RWPE1 (cell line): ENCODE results near the gene KRT35.

Experiments used
- CTCF ChIA-PET: fragments of 350-600 bp; sonication (Branson Sonifier 250); formaldehyde crosslinking; extraction: SDS; loops from one replicate; lab custom pipeline; 2021; lab: Yijun Ruan, JAX
- POLR2A ChIA-PET: fragments of 400-600 bp; formaldehyde crosslinking; extraction: SDS; loops from one replicate; lab custom pipeline; 2020; ENCODE audit warnings: antibody characterized with exemption; ENCODE audit not compliant: low non-redundant PET; lab: Yijun Ruan, JAX
- DNase-seq: peaks from one replicate; pipeline ENCODE4 v3.0.0; 2012; ENCODE audit warnings: low spot score
- H3K27ac ChIP-seq: fragments of 450-650 bp; 2 replicates; pipeline ENCODE4 v1.5.1; 2017
- CTCF ChIP-seq: fragments of 450-650 bp; conservative IDR thresholded peaks from 2 replicates; pipeline ENCODE4 v1.5.1; 2017; ENCODE audit warnings: low read depth, mild to moderate bottlenecking

Gene KRT35

DNA sequence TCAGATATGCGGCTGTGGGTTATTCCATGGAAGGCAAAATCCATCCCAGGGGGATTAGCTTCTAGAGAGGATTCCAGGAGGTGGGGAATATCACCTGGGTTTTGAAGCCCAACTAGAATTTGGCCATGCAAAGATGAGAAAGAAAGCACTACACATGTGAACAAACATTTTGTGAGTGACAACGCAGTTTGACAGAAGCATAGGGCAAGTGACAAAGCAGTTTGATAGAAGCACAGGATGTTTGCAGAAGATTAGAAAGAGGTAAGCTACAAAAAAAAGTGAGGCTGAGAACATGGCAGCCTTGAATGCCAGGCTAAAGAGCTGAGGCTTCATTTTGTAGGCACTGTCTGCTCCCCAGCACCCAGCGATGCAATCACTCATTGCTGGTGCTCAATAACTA is 27.9 kb downstream of the KRT35 start:
- ChIA-PET POLR2A (no interaction called here), CTCF (interaction anchor here (0.6 to 0.8 kb wide), 3 partner anchors 12 to 167 kb away, joined by 3 to 4 read pairs (median 3); partner anchors contain the start of gene KRT38)
- DNase-seq, result no peak
- TF ChIP-seq CTCF, result no peak
- H3K27ac ChIP-seq, result no peak overlapping the region

- no peak for TF ChIP-seq CTCF
- no peak for DNase-seq
- CTCF ChIA-PET, result interaction anchor here (0.8 kb wide), 1 partner anchor 11 kb away, joined by 3 read pairs; the partner anchor contains the start of gene KRT38
- POLR2A ChIA-PET, result no interaction called here
- H3K27ac ChIP-seq, result no peak overlapping the region
These were observed 28.7 kb downstream of the KRT35 start for GRCh38 chr17:41452281-41452680.

GRCh38 chr17:41451154-41451728 is 29.7 kb downstream of the KRT35 start:
- POLR2A ChIA-PET, result no interaction called here
- TF ChIP-seq CTCF, result no peak
- CTCF ChIA-PET, result interaction anchor here (0.7 kb wide), 1 partner anchor 10 kb away, joined by 3 read pairs; no protein-coding TSS in a partner anchor
- H3K27ac ChIP-seq, result no peak overlapping the region
- no peak for DNase-seq

- ChIA-PET POLR2A (no interaction called here), CTCF (no interaction called here)
- no peak for TF ChIP-seq CTCF
- no peak overlapping the region for H3K27ac ChIP-seq
- no peak for DNase-seq
These were observed 31.9 kb downstream of the KRT35 start for GRCh38 chr17:41449008-41449407.

- no peak for TF ChIP-seq CTCF
- DNase-seq, result no peak
- H3K27ac ChIP-seq, result no peak overlapping the region
- ChIA-PET CTCF (no interaction called here), POLR2A (no interaction called here)
These were observed 32.4 kb downstream of the KRT35 start for GRCh38 chr17:41448506-41448905.

DNA sequence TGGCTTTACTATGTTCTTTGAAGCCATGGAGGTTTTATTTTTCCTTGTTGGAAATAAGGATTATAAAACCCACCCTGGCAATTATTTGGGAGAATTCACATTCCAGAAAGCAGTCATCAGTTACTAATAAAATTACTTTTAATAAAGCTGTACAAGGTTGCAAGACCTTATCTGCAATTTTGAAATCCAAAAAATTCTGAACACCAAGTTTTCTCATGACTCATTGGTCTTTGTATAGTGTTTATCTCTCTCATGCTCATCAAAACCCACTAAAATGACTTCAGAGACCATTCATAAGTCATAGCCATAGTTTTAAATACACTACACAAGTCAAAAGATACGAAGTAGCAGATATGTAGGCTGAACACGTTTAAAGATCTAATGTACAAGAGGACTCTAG is 34.1 kb downstream of the KRT35 start:
- no peak overlapping the region for H3K27ac ChIP-seq
- CTCF ChIA-PET, result no interaction called here
- POLR2A ChIA-PET, result no interaction called here
- DNase-seq, result no peak
- no peak for TF ChIP-seq CTCF
